ENCODE measurements around the gene PDE3B.

- TF ChIP-seq POLR2A (IDR thresholded peaks at IDR 0.05; ENCODE audit: low read length) (no peak), GATA1 (IDR thresholded peaks at IDR 0.05; ENCODE audit: low read depth, low read length) (no peak)
These were observed 25.9 kb downstream of the PDE3B start for GRCh38 chr11:14669499-14669898.
